ENCODE results near the gene DYRK1A.

The DYRK1A gene

DNA sequence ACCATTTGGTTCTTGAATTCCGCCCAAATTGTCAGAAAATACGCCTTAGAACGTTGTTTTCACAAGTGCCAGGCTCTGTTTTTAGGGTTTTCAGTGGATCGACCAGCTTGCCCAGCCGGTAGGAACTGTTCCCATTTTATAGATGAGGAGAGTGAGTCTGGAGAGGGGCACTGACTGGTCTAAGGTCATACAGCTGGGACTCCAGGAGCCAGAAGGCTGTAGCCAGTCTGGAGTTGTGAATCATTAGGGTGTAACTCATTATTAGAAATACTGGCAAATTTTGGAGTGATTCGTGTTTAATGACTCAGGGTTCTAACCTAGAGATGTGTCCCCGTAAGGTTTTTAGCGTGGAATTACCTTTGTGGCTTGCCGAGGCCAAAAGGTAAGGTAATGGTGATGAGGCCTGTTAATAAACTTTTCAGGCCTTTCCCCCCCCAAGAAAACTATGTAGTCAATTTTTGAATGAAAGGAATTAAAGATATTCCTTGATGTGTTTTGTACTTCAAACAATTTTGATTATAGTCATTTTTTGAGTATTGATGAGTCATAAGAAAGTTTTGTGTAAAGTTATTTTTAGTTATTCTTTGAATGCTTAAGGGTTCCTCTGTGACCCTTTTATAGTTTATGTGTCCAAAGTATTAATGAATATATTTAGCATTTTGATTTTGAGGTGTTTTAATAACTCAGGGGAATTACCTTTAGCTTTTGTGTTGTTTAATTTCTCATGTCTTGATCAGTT is 2.1 kb downstream of the DYRK1A start:
- POLR2A ChIA-PET (ENCODE audit: low non-redundant PET): interaction anchor here (0.6 to 0.9 kb wide), 2 partner anchors 24 to 102 kb away, joined by 3 to 4 read pairs; partner anchors contain the start of gene VPS26C
- CTCF ChIA-PET: interaction anchor here (1.0 kb wide), 1 partner anchor 33 kb away, joined by 4 read pairs; no protein-coding TSS in a partner anchor
- peak; percentile 36 for DNase-seq (ENCODE audit: low spot score)
- TF ChIP-seq, protein P1, sequence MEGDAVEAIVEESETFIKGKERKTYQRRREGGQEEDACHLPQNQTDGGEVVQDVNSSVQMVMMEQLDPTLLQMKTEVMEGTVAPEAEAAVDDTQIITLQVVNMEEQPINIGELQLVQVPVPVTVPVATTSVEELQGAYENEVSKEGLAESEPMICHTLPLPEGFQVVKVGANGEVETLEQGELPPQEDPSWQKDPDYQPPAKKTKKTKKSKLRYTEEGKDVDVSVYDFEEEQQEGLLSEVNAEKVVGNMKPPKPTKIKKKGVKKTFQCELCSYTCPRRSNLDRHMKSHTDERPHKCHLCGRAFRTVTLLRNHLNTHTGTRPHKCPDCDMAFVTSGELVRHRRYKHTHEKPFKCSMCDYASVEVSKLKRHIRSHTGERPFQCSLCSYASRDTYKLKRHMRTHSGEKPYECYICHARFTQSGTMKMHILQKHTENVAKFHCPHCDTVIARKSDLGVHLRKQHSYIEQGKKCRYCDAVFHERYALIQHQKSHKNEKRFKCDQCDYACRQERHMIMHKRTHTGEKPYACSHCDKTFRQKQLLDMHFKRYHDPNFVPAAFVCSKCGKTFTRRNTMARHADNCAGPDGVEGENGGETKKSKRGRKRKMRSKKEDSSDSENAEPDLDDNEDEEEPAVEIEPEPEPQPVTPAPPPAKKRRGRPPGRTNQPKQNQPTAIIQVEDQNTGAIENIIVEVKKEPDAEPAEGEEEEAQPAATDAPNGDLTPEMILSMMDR (conservative IDR thresholded peaks at IDR 0.05; ENCODE audit: low read depth): no peak
- H3K27ac ChIP-seq: peak overlapping the region; percentile 98

DNA sequence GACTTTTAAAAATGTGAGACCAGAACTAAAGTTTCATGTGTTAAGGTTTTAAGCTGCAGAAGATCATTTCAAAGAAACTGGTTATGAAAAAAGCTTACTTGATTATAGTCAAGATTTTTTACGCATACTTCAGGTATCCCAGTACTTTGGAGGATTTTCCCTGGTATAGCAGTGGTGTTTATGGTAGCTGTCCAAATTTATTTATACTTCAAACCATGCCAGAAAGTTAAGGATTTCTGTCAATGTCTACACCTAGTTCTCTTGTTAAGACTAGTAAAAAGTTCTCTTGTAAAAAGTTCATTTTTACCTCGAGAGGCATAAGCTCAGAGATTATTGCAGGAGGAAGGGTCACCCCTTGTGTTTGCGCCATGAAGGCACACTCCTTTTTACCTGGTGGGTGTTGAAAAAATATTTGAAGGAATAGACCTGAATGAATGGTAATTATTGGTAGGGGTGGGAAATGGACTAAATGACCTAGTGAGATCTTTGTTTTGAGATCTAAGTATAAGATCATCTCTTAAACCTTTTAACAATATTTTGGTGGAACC is 2.8 kb downstream of the DYRK1A start:
- ChIA-PET POLR2A (ENCODE audit: low non-redundant PET) (no interaction called here), CTCF (interaction anchor here (1.0 kb wide), 1 partner anchor 33 kb away, joined by 4 read pairs; no protein-coding TSS in a partner anchor)
- no peak overlapping the region for H3K27ac ChIP-seq
- TF ChIP-seq, protein P1 (conservative IDR thresholded peaks at IDR 0.05; ENCODE audit: low read depth): no peak
- DNase-seq (ENCODE audit: low spot score): no peak

DNA sequence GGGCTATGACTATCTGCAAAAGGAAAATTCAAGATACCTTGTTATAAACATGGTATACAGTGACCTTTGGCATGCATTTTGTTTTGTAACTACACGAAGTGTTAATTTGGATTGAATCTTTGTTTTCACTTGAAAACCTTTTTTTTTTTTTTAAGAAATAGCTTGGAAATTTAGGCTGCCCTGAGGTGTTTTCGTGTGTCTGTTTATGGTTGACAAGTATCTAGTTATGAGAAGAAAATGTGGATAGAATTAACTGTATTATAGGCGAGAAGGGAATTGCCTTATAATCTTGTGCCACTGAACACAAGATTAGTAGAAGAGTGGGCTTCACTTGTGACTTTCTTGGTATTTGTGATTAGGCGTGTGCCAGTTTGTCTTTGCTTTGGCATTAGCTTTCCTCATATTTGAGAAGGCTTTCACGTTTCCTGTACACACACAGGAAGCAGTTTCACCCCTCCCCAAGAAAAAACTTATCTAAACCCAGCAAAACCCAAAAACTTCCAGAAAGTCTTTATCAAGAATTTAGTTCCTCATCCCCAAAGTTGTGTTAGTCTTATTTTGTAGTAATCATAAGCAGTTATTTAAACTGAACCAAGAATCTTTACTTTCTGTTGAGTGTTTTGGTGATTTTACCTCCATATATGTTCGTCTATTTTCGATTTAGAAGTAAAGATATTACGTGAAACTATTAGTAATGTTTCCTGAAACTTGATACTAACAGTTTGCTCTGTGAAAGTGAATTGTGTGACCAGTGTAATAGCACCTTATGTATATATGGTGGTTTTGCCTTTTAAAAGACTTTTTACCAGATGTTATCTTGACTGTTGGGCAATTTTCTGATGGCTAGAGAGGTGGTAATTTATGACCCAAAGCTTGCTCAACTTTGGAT is 3.8 kb downstream of the DYRK1A start:
- TF ChIP-seq, protein P1 (conservative IDR thresholded peaks at IDR 0.05; ENCODE audit: low read depth): no peak
- POLR2A ChIA-PET (ENCODE audit: low non-redundant PET): no interaction called here
- H3K27ac ChIP-seq: no peak overlapping the region
- CTCF ChIA-PET: interaction anchor here (0.6 kb wide), 1 partner anchor 982 kb away, joined by 3 read pairs; no protein-coding TSS in a partner anchor
- DNase-seq (ENCODE audit: low spot score): no peak

DNA sequence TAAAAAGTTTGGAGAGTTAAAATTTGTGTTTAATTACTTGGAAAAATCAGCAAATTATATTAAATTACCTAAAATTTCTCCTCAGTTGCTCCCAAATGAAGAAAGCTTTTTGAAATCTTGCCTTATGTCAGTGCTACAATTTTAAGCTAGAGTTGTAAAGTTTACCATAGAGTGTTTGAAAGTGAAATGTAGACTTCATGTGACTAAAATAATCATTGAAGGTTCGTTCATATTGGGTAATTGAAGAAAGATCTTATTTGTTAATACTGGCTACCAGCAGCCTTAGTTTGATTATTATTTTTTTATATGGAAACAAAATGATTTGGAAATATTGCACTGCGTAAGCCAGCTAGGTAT is 4.4 kb downstream of the DYRK1A start:
- CTCF ChIA-PET: interaction anchor here (0.6 kb wide), 1 partner anchor 982 kb away, joined by 3 read pairs; no protein-coding TSS in a partner anchor
- DNase-seq (ENCODE audit: low spot score): no peak
- H3K27ac ChIP-seq: no peak overlapping the region

DNA sequence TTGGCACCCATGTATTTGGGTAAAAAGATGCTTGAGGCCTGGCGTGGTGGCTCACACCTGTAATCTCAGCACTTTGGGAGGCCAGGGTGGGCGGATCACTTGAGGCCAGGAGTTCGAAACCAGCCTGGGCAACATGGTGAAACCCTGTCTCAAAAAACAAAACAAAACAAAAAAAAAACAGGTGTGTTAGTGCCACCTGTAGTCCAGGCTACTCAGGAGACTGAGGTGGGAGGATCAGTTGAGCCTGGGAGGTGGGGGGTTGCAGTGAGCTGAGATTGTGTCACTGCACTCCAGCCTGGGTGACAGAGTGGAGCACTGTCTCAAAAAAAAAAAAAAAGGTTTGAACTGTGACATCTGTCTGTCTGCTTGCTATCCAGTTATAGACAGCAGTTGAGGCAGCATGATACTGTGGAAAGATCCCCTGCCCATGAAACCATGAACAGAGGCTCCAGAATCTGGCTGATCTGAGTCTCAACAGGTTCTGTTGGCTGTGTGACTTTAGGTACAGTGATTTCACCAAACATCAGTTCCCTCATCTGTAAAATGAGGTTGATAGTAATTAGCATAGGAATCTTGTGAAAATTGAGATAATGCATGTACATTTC is 5.7 kb downstream of the DYRK1A start:
- CTCF ChIA-PET: interaction anchor here (0.5 kb wide), 1 partner anchor 386 kb away, joined by 4 read pairs; no protein-coding TSS in a partner anchor
- no peak overlapping the region for H3K27ac ChIP-seq
- POLR2A ChIA-PET (ENCODE audit: low non-redundant PET): interaction anchor here (0.6 kb wide), 1 partner anchor 73 kb away, joined by 8 read pairs; no protein-coding TSS in a partner anchor
- TF ChIP-seq, protein P1 (conservative IDR thresholded peaks at IDR 0.05; ENCODE audit: low read depth): no peak
- no peak for DNase-seq (ENCODE audit: low spot score)

More for the DNA sequence above, 4.4 kb downstream of the DYRK1A start:
- POLR2A ChIA-PET (ENCODE audit: low non-redundant PET): no interaction called here
- TF ChIP-seq, protein P1 (conservative IDR thresholded peaks at IDR 0.05; ENCODE audit: low read depth): no peak

Measured in RWPE1 (cell line).